Inferior parietal cortex (tissue), 1 donor: ENCODE results near the gene MGAM2.
"Not testable (repeated sequence)": the region's sequence is repeated elsewhere in the genome, so short reads cannot be mapped to it uniquely, and the experiment has no call there.

Experiments
- DNase-seq: peaks from one replicate; pipeline ENCODE4 v3.0.0-alpha.2; 2016; ENCODE audit errors: extremely low spot score

The MGAM2 gene

GRCh38 chr7:142111499-142111898 is at the start of gene MGAM2:
Gene MGAM2 (plus strand): TSS chr7:142111718. CDS start chr7:142116874, 5,156 bp downstream.
- DNase-seq: no peak

- DNase-seq: no peak
These were observed 47.7 kb upstream of the MGAM2 start for GRCh38 chr7:142063551-142064442.

GRCh38 chr7:142066536-142066935 is 45.0 kb upstream of the MGAM2 start:
- no peak for DNase-seq

- no peak for DNase-seq
These were observed 33.8 kb upstream of the MGAM2 start for GRCh38 chr7:142077762-142078161.

GRCh38 chr7:142083605-142084004 is 27.9 kb upstream of the MGAM2 start:
- DNase-seq: no peak

- no peak for DNase-seq
These were observed 26.1 kb upstream of the MGAM2 start for GRCh38 chr7:142085428-142085827.

- DNase-seq: peak; percentile 62
These were observed 23.4 kb upstream of the MGAM2 start for GRCh38 chr7:142088022-142088714.

- no peak for DNase-seq
These were observed 22.5 kb upstream of the MGAM2 start for GRCh38 chr7:142089035-142089434.

GRCh38 chr7:142091961-142092360 is 19.6 kb upstream of the MGAM2 start:
- DNase-seq: no peak

- DNase-seq: no peak
These were observed 16.7 kb upstream of the MGAM2 start for GRCh38 chr7:142094861-142095260.

GRCh38 chr7:142097571-142097970 is 13.9 kb upstream of the MGAM2 start:
- DNase-seq: no peak

- no peak for DNase-seq
These were observed 13.5 kb upstream of the MGAM2 start for GRCh38 chr7:142098004-142098403.

GRCh38 chr7:142099347-142099746 is 12.2 kb upstream of the MGAM2 start:
- not testable (repeated sequence) for DNase-seq

GRCh38 chr7:142100634-142101033 is 10.9 kb upstream of the MGAM2 start:
- DNase-seq: no peak

GRCh38 chr7:142101794-142102193 is 9.7 kb upstream of the MGAM2 start:
- DNase-seq: not testable (repeated sequence)

GRCh38 chr7:142104550-142105527 is 6.7 kb upstream of the MGAM2 start:
- no peak for DNase-seq

GRCh38 chr7:142108728-142109505 is 2.6 kb upstream of the MGAM2 start:
- DNase-seq: no peak

GRCh38 chr7:142110098-142110497 is 1.4 kb upstream of the MGAM2 start:
- no peak for DNase-seq

- no peak for DNase-seq
These were observed 880 bp upstream of the MGAM2 start for GRCh38 chr7:142110638-142111037.

- DNase-seq: no peak
These were observed 568 bp downstream of the MGAM2 start for GRCh38 chr7:142112086-142112485.

GRCh38 chr7:142114207-142114606 is 2.7 kb downstream of the MGAM2 start:
- no peak for DNase-seq
